Tongue (tissue), 2 donors: Measurements from ENCODE around the gene CDK6. TPM values are rescaled to one million over a fixed set of nuclear protein-coding genes. Genes with fewer than 3 reads are reported as not detected.

ENCODE experiments used
- DNase-seq: peaks from one replicate; pipeline ENCODE4 v3.0.0-alpha.2; 2015
- total RNA-seq: library from RNA; depleted of rRNA; stranded (reverse); fragments of >200 nt; gene quantifications from one replicate; pipeline ENCODE4 v1.2.3, GENCODE V29; 2014

CDK6 gene
- total RNA-seq, 1 donor from 2014 or later: 168 TPM

GRCh38 chr7:92845736-92846135 lies 9.4 kb upstream of the CDK6 start:
- no peak for DNase-seq

GRCh38 chr7:92843781-92844180 lies 7.4 kb upstream of the CDK6 start:
- DNase-seq: no peak

GRCh38 chr7:92843034-92843760 lies 6.8 kb upstream of the CDK6 start:
- DNase-seq: no peak

GRCh38 chr7:92841192-92841591 lies 4.8 kb upstream of the CDK6 start:
- no peak for DNase-seq

- no peak for DNase-seq
Measured at GRCh38 chr7:92840316-92840715, 3.9 kb upstream of the CDK6 start.

- no peak for DNase-seq
Measured at GRCh38 chr7:92839901-92840300, 3.5 kb upstream of the CDK6 start.

GRCh38 chr7:92838934-92839333 lies 2.6 kb upstream of the CDK6 start:
- DNase-seq: no peak

GRCh38 chr7:92837000-92837749 lies 802 bp upstream of the CDK6 start:
- peak; percentile 74 for DNase-seq

- peak; percentile 57 for DNase-seq
Measured at GRCh38 chr7:92835851-92836488, 403 bp downstream of the CDK6 start.

- peak; percentile 85 for DNase-seq
Measured at GRCh38 chr7:92835261-92835850, 1.0 kb downstream of the CDK6 start.

GRCh38 chr7:92834507-92835260 lies 1.7 kb downstream of the CDK6 start:
- DNase-seq: no peak

- peak; percentile 94 for DNase-seq
Measured at GRCh38 chr7:92833766-92834506, 2.4 kb downstream of the CDK6 start.

GRCh38 chr7:92833024-92833765 lies 3.2 kb downstream of the CDK6 start:
- DNase-seq: peak; percentile 93

GRCh38 chr7:92832534-92833023 lies 3.8 kb downstream of the CDK6 start:
- DNase-seq: no peak

- peak; percentile 58 for DNase-seq
Measured at GRCh38 chr7:92831716-92832533, 4.4 kb downstream of the CDK6 start.

- DNase-seq: peak; percentile 24
Measured at GRCh38 chr7:92830532-92831110, 5.8 kb downstream of the CDK6 start.

- peak; percentile 54 for DNase-seq
Measured at GRCh38 chr7:92830027-92830426, 6.3 kb downstream of the CDK6 start.

GRCh38 chr7:92827464-92828120 lies 8.8 kb downstream of the CDK6 start:
- no peak for DNase-seq
